Trophoblast cell (in vitro differentiated cells and primary cell): ENCODE measurements around the gene CGREF1.

ENCODE experiments used
- DNase-seq, 2 donors: peaks; one replicate each; pipeline ENCODE4 v3.0.0-alpha.2; 2016
- H2AFZ ChIP-seq: 2 replicates; pipeline ENCODE4 v1.6.1; 2013; ENCODE audit warnings: low read length, moderate library complexity, mild to moderate bottlenecking; ENCODE audit not compliant: insufficient read depth, poor library complexity
- H2AK5ac ChIP-seq: 2 replicates; pipeline ENCODE4 v1.6.1; 2013; ENCODE audit warnings: mild to moderate bottlenecking, low read length
- H2BK120ac ChIP-seq: 2 replicates; pipeline ENCODE4 v1.6.1; 2013; ENCODE audit warnings: low read length, mild to moderate bottlenecking, moderate library complexity; ENCODE audit not compliant: insufficient read depth, poor library complexity
- H2BK12ac ChIP-seq: 2 replicates; pipeline ENCODE4 v1.6.1; 2013; ENCODE audit warnings: mild to moderate bottlenecking, low read length, moderate library complexity
- H2BK5ac ChIP-seq: 2 replicates; pipeline ENCODE4 v1.6.1; 2013; ENCODE audit warnings: low read length, low read depth, moderate library complexity, mild to moderate bottlenecking; ENCODE audit not compliant: poor library complexity
- H3K14ac ChIP-seq: 2 replicates; pipeline ENCODE4 v1.6.1; 2013; ENCODE audit warnings: mild to moderate bottlenecking, low read length
- H3K18ac ChIP-seq: 2 replicates; pipeline ENCODE4 v1.6.1; 2013; ENCODE audit warnings: mild to moderate bottlenecking, low read length
- H3K23ac ChIP-seq: 2 replicates; pipeline ENCODE4 v1.6.1; 2013; ENCODE audit warnings: low read length
- H3K27ac ChIP-seq: 2 replicates; pipeline ENCODE4 v1.5.1; 2013; ENCODE audit warnings: low read depth, mild to moderate bottlenecking, inconsistent platforms, low read length, moderate library complexity
- H3K27me3 ChIP-seq: 2 replicates; pipeline ENCODE4 v1.6.1; 2013; ENCODE audit warnings: inconsistent platforms, mild to moderate bottlenecking, low read length, moderate library complexity; ENCODE audit not compliant: insufficient read depth
- H3K36me3 ChIP-seq, 2 experiments: 1 replicate in 1 of 2; 2 replicates in 1 of 2; pipeline ENCODE4 v1.6.1; 2013; ENCODE audit warnings: low read length in 2 of 2, mild to moderate bottlenecking in 2 of 2, moderate library complexity in 1 of 2; ENCODE audit not compliant: insufficient read depth in 2 of 2, control insufficient read depth in 1 of 2
- H3K4ac ChIP-seq: 2 replicates; pipeline ENCODE4 v1.6.1; 2013; ENCODE audit warnings: low read depth, mild to moderate bottlenecking, low read length, moderate library complexity
- H3K4me1 ChIP-seq, 2 experiments: 1 replicate in 1 of 2; 2 replicates in 1 of 2; pipeline ENCODE4 v1.6.1; 2013; ENCODE audit warnings: low read length in 2 of 2, mild to moderate bottlenecking in 2 of 2, moderate library complexity in 1 of 2; ENCODE audit not compliant: insufficient read depth in 2 of 2, control insufficient read depth in 1 of 2
- H3K4me2 ChIP-seq: 2 replicates; pipeline ENCODE4 v1.6.1; 2013; ENCODE audit warnings: inconsistent platforms, mild to moderate bottlenecking, low read length, moderate library complexity
- H3K4me3 ChIP-seq: 2 replicates; pipeline ENCODE4 v1.5.1; 2013; ENCODE audit warnings: mild to moderate bottlenecking, low read depth, low read length, inconsistent platforms
- H3K79me1 ChIP-seq: one replicate; pipeline ENCODE4 v1.6.1; 2013; ENCODE audit warnings: low read length
- H3K79me2 ChIP-seq: 2 replicates; pipeline ENCODE4 v1.6.1; 2013; ENCODE audit warnings: low read length, mild to moderate bottlenecking; ENCODE audit not compliant: control insufficient read depth, insufficient read depth, poor library complexity
- H3K9ac ChIP-seq: 2 replicates; pipeline ENCODE4 v1.6.1; 2013; ENCODE audit warnings: mild to moderate bottlenecking, low read length
- H3K9me3 ChIP-seq: 2 replicates; pipeline ENCODE4 v1.6.1; 2013; ENCODE audit warnings: low read depth, mild to moderate bottlenecking, control low read depth, inconsistent platforms, low read length; ENCODE audit not compliant: insufficient read depth
- H4K12ac ChIP-seq: 2 replicates; pipeline ENCODE4 v1.6.1; 2013; ENCODE audit warnings: low read depth, mild to moderate bottlenecking, low read length, moderate library complexity
- H4K8ac ChIP-seq: 2 replicates; pipeline ENCODE4 v1.6.1; 2013; ENCODE audit warnings: low read depth, mild to moderate bottlenecking, low read length, moderate library complexity
- H4K91ac ChIP-seq: one replicate; pipeline ENCODE4 v1.6.1; 2013; ENCODE audit warnings: low read depth, mild to moderate bottlenecking, low read length, moderate library complexity
- WGBS: extraction: QIAGEN DNeasy Blood & Tissue Kit; methylation state at CpG from one replicate; pipeline ENCODE4 v1.1.7; 2013; ENCODE audit warnings: missing lambda C conversion rate; ENCODE audit not compliant: insufficient read length, insufficient coverage; ENCODE audit errors: extremely low coverage; 5-methylcytosine and 5-hydroxymethylcytosine counted together

CGREF1 gene

GRCh38 chr2:27154488-27154887, 35.6 kb upstream of the CGREF1 start:
- H3K9me3 ChIP-seq = no peaks in the 10 kb centered on the region
- H3K27ac ChIP-seq = no peak overlapping the region
- no peak overlapping the region for H2AK5ac ChIP-seq
- no peak overlapping the region for H3K4ac ChIP-seq
- H3K4me2 ChIP-seq = no peak overlapping the region
- H3K27me3 ChIP-seq = no peaks in the 10 kb centered on the region
- no peak overlapping the region for H2AFZ ChIP-seq
- H2BK12ac ChIP-seq = no peak overlapping the region
- H4K12ac ChIP-seq = no peak overlapping the region
- no peaks in the 10 kb centered on the region for H3K79me1 ChIP-seq
- no CpG with 5 or more reads among the region's 6 CpGs for WGBS
- no peak overlapping the region for H3K9ac ChIP-seq
- no peak overlapping the region for H3K14ac ChIP-seq
- H2BK120ac ChIP-seq = no peak overlapping the region
- no peak overlapping the region for H4K8ac ChIP-seq
- H3K36me3 ChIP-seq = no peaks in the 10 kb centered on the region
- H3K4me3 ChIP-seq = no peak overlapping the region
- H3K23ac ChIP-seq = no peak overlapping the region
- no peak overlapping the region for H3K18ac ChIP-seq
- no peak for DNase-seq
- no peaks in the 10 kb centered on the region for H3K79me2 ChIP-seq
- H2BK5ac ChIP-seq = no peak overlapping the region
- H3K4me1 ChIP-seq = peaks cover 0 to 4% of the 10 kb centered on the region in 2 experiments
- no peak overlapping the region for H4K91ac ChIP-seq

GRCh38 chr2:27152796-27153464, 34.0 kb upstream of the CGREF1 start:
- Histone ChIP-seq H4K91ac (no peak overlapping the region), H4K8ac (no peak overlapping the region), H2AK5ac (no peak overlapping the region), H3K27ac (no peak overlapping the region), H3K79me1 (no peaks in the 10 kb centered on the region), H2BK5ac (no peak overlapping the region), H3K4me1 (peaks cover 0 to 4% of the 10 kb centered on the region in 2 experiments), H2BK120ac (no peak overlapping the region), H3K4me3 (no peak overlapping the region), H3K9me3 (no peaks in the 10 kb centered on the region), H3K4ac (no peak overlapping the region), H3K18ac (no peak overlapping the region), H3K14ac (no peak overlapping the region), H4K12ac (no peak overlapping the region), H3K27me3 (no peaks in the 10 kb centered on the region), H3K9ac (no peak overlapping the region), H3K23ac (no peak overlapping the region), H3K79me2 (no peaks in the 10 kb centered on the region), H2AFZ (no peak overlapping the region), H2BK12ac (no peak overlapping the region), H3K36me3 (no peaks in the 10 kb centered on the region), H3K4me2 (no peak overlapping the region)
- peak in 1 of 2 donors; percentile 15 for DNase-seq
- no CpG with 5 or more reads among the region's 2 CpGs for WGBS

- no peak overlapping the region for H4K8ac ChIP-seq
- no peaks in the 10 kb centered on the region for H3K36me3 ChIP-seq
- no peak overlapping the region for H2BK5ac ChIP-seq
- no peak for DNase-seq
- H3K23ac ChIP-seq = no peak overlapping the region
- H3K9me3 ChIP-seq = no peaks in the 10 kb centered on the region
- no peak overlapping the region for H2AK5ac ChIP-seq
- H3K4ac ChIP-seq = no peak overlapping the region
- no CpG with 5 or more reads among the region's 8 CpGs for WGBS
- H4K12ac ChIP-seq = no peak overlapping the region
- H3K14ac ChIP-seq = no peak overlapping the region
- no peak overlapping the region for H3K9ac ChIP-seq
- no peak overlapping the region for H3K18ac ChIP-seq
- H2BK120ac ChIP-seq = no peak overlapping the region
- no peak overlapping the region for H3K27ac ChIP-seq
- no peak overlapping the region for H2BK12ac ChIP-seq
- no peaks in the 10 kb centered on the region for H3K27me3 ChIP-seq
- H3K4me2 ChIP-seq = no peak overlapping the region
- H2AFZ ChIP-seq = no peak overlapping the region
- no peak overlapping the region for H3K4me3 ChIP-seq
- H3K79me1 ChIP-seq = no peaks in the 10 kb centered on the region
- H3K79me2 ChIP-seq = no peaks in the 10 kb centered on the region
- no peak overlapping the region for H4K91ac ChIP-seq
- H3K4me1 ChIP-seq = peaks cover 0 to 4% of the 10 kb centered on the region in 2 experiments
Observed at GRCh38 chr2:27152102-27152795, 33.3 kb upstream of the CGREF1 start.

GRCh38 chr2:27150639-27151230, 31.8 kb upstream of the CGREF1 start:
- no peak for DNase-seq
- H4K12ac ChIP-seq = no peak overlapping the region
- H3K79me1 ChIP-seq = no peaks in the 10 kb centered on the region
- H2AK5ac ChIP-seq = no peak overlapping the region
- H4K8ac ChIP-seq = no peak overlapping the region
- no peak overlapping the region for H3K18ac ChIP-seq
- H3K9me3 ChIP-seq = no peaks in the 10 kb centered on the region
- H3K36me3 ChIP-seq = no peaks in the 10 kb centered on the region
- no peak overlapping the region for H3K4me2 ChIP-seq
- no peak overlapping the region for H2AFZ ChIP-seq
- H3K9ac ChIP-seq = no peak overlapping the region
- H2BK5ac ChIP-seq = no peak overlapping the region
- no peak overlapping the region for H2BK12ac ChIP-seq
- no peak overlapping the region for H3K27ac ChIP-seq
- H3K79me2 ChIP-seq = no peaks in the 10 kb centered on the region
- H3K4ac ChIP-seq = no peak overlapping the region
- peaks cover 0 to 4% of the 10 kb centered on the region in 2 experiments for H3K4me1 ChIP-seq
- no peak overlapping the region for H3K14ac ChIP-seq
- H3K27me3 ChIP-seq = no peaks in the 10 kb centered on the region
- no CpG with 5 or more reads among the region's 8 CpGs for WGBS
- H2BK120ac ChIP-seq = no peak overlapping the region
- no peak overlapping the region for H3K4me3 ChIP-seq
- H3K23ac ChIP-seq = no peak overlapping the region
- no peak overlapping the region for H4K91ac ChIP-seq
